ENCODE measurements around the gene CCDC167. TPM values are rescaled to one million over a fixed set of nuclear protein-coding genes. Genes with fewer than 3 reads are reported as not detected.
A peak's percentile ranks its signal among the peaks of the same experiment; 100 is the strongest.
"Not testable (repeated sequence)": the region's sequence is repeated elsewhere in the genome, so short reads cannot be mapped to it uniquely, and the experiment has no call there.

Gene CCDC167
- total RNA-seq, 1 donor from 2014 or later: 24.8 TPM

DNA sequence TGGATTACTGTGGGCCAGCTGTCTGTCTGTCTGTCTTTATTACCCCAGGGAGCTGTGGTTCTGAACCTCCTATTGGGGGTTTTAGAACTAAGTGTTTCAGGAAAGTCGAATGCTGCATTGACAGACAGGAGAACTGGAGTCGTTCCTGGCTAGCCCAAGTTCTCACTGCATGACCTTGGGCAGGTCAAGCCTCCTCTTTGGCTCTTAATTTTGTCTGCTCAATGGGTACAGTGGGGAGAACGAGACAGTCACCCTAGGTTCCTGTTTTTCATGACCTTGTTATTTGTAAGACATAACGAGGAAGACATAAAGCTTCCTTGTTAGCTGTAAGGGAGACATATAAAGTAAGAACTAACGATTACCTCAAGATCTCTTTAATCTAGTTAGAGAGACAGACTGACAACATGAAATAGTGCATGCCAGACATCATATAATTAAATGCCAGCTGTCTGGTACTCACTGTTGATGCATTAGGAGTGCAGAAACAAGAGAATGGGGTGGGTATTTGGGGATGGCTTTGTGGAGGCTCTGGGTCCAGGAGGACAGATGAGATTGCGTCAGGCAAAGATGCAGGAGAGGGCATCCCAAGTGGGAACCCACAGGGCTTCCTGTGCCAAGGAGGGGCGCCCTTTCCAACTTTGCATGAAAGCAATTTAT, 3.7 kb upstream of the CCDC167 start:
- Mint-ChIP-seq H3K36me3 (no peaks in the 10 kb centered on the region), H3K9me3 (no peaks in the 10 kb centered on the region), H3K4me3 (no peak overlapping the region), H3K27ac (no peak overlapping the region), H3K27me3 (ENCODE audit: low read depth) (no peaks in the 10 kb centered on the region), H3K4me1 (peaks cover 22% of the 10 kb centered on the region)
- DNase-seq (ENCODE audit: low spot score in 2 of 2, unreplicated experiment in 2 of 2): no peak
- TF ChIP-seq, protein P1, sequence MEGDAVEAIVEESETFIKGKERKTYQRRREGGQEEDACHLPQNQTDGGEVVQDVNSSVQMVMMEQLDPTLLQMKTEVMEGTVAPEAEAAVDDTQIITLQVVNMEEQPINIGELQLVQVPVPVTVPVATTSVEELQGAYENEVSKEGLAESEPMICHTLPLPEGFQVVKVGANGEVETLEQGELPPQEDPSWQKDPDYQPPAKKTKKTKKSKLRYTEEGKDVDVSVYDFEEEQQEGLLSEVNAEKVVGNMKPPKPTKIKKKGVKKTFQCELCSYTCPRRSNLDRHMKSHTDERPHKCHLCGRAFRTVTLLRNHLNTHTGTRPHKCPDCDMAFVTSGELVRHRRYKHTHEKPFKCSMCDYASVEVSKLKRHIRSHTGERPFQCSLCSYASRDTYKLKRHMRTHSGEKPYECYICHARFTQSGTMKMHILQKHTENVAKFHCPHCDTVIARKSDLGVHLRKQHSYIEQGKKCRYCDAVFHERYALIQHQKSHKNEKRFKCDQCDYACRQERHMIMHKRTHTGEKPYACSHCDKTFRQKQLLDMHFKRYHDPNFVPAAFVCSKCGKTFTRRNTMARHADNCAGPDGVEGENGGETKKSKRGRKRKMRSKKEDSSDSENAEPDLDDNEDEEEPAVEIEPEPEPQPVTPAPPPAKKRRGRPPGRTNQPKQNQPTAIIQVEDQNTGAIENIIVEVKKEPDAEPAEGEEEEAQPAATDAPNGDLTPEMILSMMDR (IDR thresholded peaks at IDR 0.05; ENCODE audit: unreplicated experiment): no peak

DNA sequence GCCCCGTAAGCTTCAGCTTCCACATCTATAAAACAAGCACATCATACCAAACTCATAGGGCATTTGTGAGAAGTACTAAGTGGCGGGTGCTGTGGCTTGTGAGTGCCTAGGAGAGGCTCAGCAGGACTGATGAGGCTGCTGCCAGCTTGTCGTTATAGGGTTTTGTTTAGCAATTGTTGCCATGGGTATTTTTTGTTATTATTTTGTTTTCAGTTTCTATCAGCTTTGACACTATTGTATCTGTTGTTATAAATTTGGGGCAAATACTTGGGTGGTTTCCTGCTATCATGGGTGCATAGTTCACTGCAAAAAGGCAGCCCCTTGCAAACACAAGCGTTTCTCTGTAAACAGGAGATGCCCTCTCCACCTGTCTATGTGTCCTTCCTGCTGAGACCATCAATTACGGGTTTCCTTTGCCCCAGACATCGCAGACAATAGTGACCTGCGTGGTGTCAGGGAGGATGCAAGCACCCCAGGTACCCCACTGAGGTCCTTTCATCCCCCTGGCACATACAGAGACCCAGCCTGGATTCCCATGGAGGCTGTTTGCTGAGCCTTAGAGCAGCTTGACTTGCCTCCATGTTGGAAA, 3.1 kb upstream of the CCDC167 start:
- no peaks in the 10 kb centered on the region for H3K27me3 Mint-ChIP-seq (ENCODE audit: low read depth)

DNA sequence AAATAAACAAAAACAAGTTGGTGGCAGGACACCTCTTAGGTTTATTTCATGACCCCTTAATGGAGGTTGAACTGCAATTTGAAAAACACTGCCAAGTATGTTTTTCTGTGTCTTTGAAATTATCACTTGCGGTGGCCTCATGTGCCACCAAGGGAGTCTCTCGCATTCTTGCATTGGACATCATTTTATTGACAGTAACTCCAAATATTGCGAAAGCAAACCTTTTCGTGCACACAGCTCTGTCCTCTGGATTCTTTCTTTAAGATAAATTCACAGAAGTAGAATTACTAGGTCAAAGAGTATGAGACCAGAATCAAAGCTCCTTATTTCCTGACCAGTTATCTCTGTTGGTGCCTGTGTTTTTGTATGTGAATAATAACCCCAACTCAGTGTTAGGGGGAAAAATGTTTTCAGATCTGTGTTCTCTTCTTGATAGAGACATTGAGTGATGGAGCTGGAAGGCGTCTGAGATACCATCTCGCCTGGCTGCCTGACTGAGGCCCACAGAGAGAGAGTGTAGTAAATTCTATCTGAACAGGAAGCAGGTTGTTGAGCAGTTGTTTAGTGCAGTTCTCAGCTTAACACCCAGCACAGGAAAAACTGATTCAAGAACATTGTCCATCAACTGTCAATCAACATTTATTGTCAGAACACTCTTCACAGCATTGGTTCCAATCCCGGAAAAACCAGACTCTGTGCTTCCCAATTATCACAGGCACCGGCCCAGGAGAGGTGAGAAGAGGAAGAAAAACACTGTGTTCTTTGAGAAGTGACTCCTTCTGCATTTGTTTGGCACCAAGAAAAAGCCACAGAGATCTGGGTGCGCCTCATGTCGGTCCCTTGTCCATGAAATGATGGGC, 2.2 kb upstream of the CCDC167 start:
- no peaks in the 10 kb centered on the region for H3K36me3 Mint-ChIP-seq
- H3K4me3 Mint-ChIP-seq: no peak overlapping the region
- DNase-seq (ENCODE audit: low spot score in 2 of 2, unreplicated experiment in 2 of 2): no peak
- H3K27ac Mint-ChIP-seq: no peak overlapping the region
- H3K4me1 Mint-ChIP-seq: peaks cover 22% of the 10 kb centered on the region
- H3K27me3 Mint-ChIP-seq (ENCODE audit: low read depth): no peaks in the 10 kb centered on the region
- TF ChIP-seq, protein P1 (IDR thresholded peaks at IDR 0.05; ENCODE audit: unreplicated experiment): no peak
- no peaks in the 10 kb centered on the region for H3K9me3 Mint-ChIP-seq

More for the DNA sequence above, 3.1 kb upstream of the CCDC167 start:
- TF ChIP-seq, protein P1 (IDR thresholded peaks at IDR 0.05; ENCODE audit: unreplicated experiment): no peak
- Mint-ChIP-seq H3K36me3 (no peaks in the 10 kb centered on the region), H3K9me3 (no peaks in the 10 kb centered on the region), H3K4me3 (no peak overlapping the region), H3K27ac (no peak overlapping the region), H3K4me1 (peaks cover 22% of the 10 kb centered on the region)
- DNase-seq (ENCODE audit: low spot score in 2 of 2, unreplicated experiment in 2 of 2): no peak

DNA sequence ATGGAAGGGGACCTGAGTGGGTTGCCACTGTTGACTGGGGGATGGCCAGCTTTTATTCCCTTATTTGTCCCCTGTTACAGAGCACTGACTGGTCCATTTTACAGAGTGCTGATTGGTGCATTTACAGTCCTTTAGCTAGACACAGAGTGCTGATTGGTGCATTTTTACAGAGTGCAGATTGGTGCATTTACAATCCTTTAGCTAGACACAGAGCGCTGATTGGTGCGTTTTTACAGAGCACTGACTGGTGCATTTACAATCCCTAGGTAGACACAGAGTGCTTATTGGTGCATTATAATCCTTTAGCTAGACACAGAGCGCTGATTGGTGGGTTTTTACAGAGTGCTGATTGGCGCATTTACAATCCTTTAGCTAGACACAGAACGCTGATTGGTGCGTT, 1.2 kb upstream of the CCDC167 start:
- not testable (repeated sequence) for H3K27ac Mint-ChIP-seq; H3K36me3 Mint-ChIP-seq; H3K27me3 Mint-ChIP-seq (ENCODE audit: low read depth); H3K9me3 Mint-ChIP-seq; H3K4me3 Mint-ChIP-seq; DNase-seq (ENCODE audit: low spot score in 2 of 2, unreplicated experiment in 2 of 2)
- H3K4me1 Mint-ChIP-seq: peaks cover 22% of the 10 kb centered on the region

DNA sequence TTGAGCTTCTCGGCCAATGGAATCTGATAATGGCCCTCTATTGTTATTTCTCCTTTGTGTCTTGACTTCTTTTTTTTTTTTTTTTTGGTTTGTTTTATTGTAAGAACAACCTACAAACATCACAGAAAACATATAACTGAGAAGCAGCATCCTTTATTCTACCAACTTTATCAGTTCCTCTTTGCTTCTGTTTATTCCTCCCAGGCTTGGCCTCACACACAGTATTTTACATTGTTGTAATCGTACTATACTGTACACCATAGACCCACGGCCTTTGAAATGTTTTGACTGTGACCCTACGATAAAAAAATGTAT, 558 bp upstream of the CCDC167 start:
- no peaks in the 10 kb centered on the region for H3K9me3 Mint-ChIP-seq
- no peak for DNase-seq (ENCODE audit: low spot score in 2 of 2, unreplicated experiment in 2 of 2)

More for the DNA sequence above, 558 bp upstream of the CCDC167 start:
- H3K27me3 Mint-ChIP-seq (ENCODE audit: low read depth): no peaks in the 10 kb centered on the region
- H3K4me3 Mint-ChIP-seq: peak overlapping the region; percentile 90
- H3K27ac Mint-ChIP-seq: peak overlapping the region; percentile 88
- no peaks in the 10 kb centered on the region for H3K36me3 Mint-ChIP-seq
- TF ChIP-seq, protein P1 (IDR thresholded peaks at IDR 0.05; ENCODE audit: unreplicated experiment): no peak
- peaks cover 22% of the 10 kb centered on the region for H3K4me1 Mint-ChIP-seq
